ENCODE data around the gene RAB3IL1.
"Not testable (repeated sequence)": the region's sequence is repeated elsewhere in the genome, so short reads cannot be mapped to it uniquely, and the experiment has no call there.

The RAB3IL1 gene

GRCh38 chr11:61887839-61888494 is 29.4 kb downstream of the RAB3IL1 start:
- Histone ChIP-seq H3K27me3 (ENCODE audit: insufficient read depth, low read length) (peaks cover 9% of the 10 kb centered on the region), H3K36me3 (ENCODE audit: insufficient read depth, low read length) (no peaks in the 10 kb centered on the region), H2AFZ (ENCODE audit: low read depth, low read length) (no peak overlapping the region), H3K9me3 (ENCODE audit: low read length) (peaks cover 4% of the 10 kb centered on the region), H3K4me3 (ENCODE audit: low read length) (no peak overlapping the region), H3K4me1 (ENCODE audit: insufficient read depth, low read length) (peaks cover 9% of the 10 kb centered on the region)

GRCh38 chr11:61886643-61887042 is 30.7 kb downstream of the RAB3IL1 start:
- Histone ChIP-seq H3K4me3 (ENCODE audit: low read length) (no peak overlapping the region), H3K27me3 (ENCODE audit: insufficient read depth, low read length) (peaks cover 2% of the 10 kb centered on the region), H3K4me1 (ENCODE audit: insufficient read depth, low read length) (peaks cover 9% of the 10 kb centered on the region), H3K36me3 (ENCODE audit: insufficient read depth, low read length) (no peaks in the 10 kb centered on the region), H2AFZ (ENCODE audit: low read depth, low read length) (no peak overlapping the region), H3K9me3 (ENCODE audit: low read length) (peaks cover 4% of the 10 kb centered on the region)

- H3K36me3 ChIP-seq (ENCODE audit: insufficient read depth, low read length): no peaks in the 10 kb centered on the region
- H2AFZ ChIP-seq (ENCODE audit: low read depth, low read length): no peak overlapping the region
- peaks cover 4% of the 10 kb centered on the region for H3K9me3 ChIP-seq (ENCODE audit: low read length)
- H3K27me3 ChIP-seq (ENCODE audit: insufficient read depth, low read length): peaks cover 2% of the 10 kb centered on the region
- no peak overlapping the region for H3K4me3 ChIP-seq (ENCODE audit: low read length)
- H3K4me1 ChIP-seq (ENCODE audit: insufficient read depth, low read length): peaks cover 15% of the 10 kb centered on the region
Measured at GRCh38 chr11:61885784-61886580, 31.4 kb downstream of the RAB3IL1 start.

- Histone ChIP-seq H3K4me1 (ENCODE audit: insufficient read depth, low read length) (peaks cover 8% of the 10 kb centered on the region), H3K36me3 (ENCODE audit: insufficient read depth, low read length) (no peaks in the 10 kb centered on the region), H2AFZ (ENCODE audit: low read depth, low read length) (no peak overlapping the region), H3K9me3 (ENCODE audit: low read length) (peaks cover 4% of the 10 kb centered on the region), H3K27me3 (ENCODE audit: insufficient read depth, low read length) (no peaks in the 10 kb centered on the region), H3K4me3 (ENCODE audit: low read length) (no peak overlapping the region)
Measured at GRCh38 chr11:61885166-61885778, 32.1 kb downstream of the RAB3IL1 start.

GRCh38 chr11:61883947-61884346 is 33.4 kb downstream of the RAB3IL1 start:
- no peaks in the 10 kb centered on the region for H3K27me3 ChIP-seq (ENCODE audit: insufficient read depth, low read length)
- H3K4me3 ChIP-seq (ENCODE audit: low read length): no peak overlapping the region
- H3K4me1 ChIP-seq (ENCODE audit: insufficient read depth, low read length): peaks cover 6% of the 10 kb centered on the region
- H2AFZ ChIP-seq (ENCODE audit: low read depth, low read length): no peak overlapping the region
- H3K9me3 ChIP-seq (ENCODE audit: low read length): peaks cover 4% of the 10 kb centered on the region
- no peaks in the 10 kb centered on the region for H3K36me3 ChIP-seq (ENCODE audit: insufficient read depth, low read length)

- no peak overlapping the region for H3K4me3 ChIP-seq (ENCODE audit: low read length)
- H2AFZ ChIP-seq (ENCODE audit: low read depth, low read length): no peak overlapping the region
- H3K27me3 ChIP-seq (ENCODE audit: insufficient read depth, low read length): no peaks in the 10 kb centered on the region
- peaks cover 4% of the 10 kb centered on the region for H3K9me3 ChIP-seq (ENCODE audit: low read length)
- no peaks in the 10 kb centered on the region for H3K36me3 ChIP-seq (ENCODE audit: insufficient read depth, low read length)
- H3K4me1 ChIP-seq (ENCODE audit: insufficient read depth, low read length): peaks cover 6% of the 10 kb centered on the region
Measured at GRCh38 chr11:61883327-61883726, 34.0 kb downstream of the RAB3IL1 start.

- Histone ChIP-seq H3K27me3 (ENCODE audit: insufficient read depth, low read length) (no peaks in the 10 kb centered on the region), H3K4me3 (ENCODE audit: low read length) (no peak overlapping the region), H3K9me3 (ENCODE audit: low read length) (peaks cover 4% of the 10 kb centered on the region), H2AFZ (ENCODE audit: low read depth, low read length) (no peak overlapping the region), H3K36me3 (ENCODE audit: insufficient read depth, low read length) (no peaks in the 10 kb centered on the region), H3K4me1 (ENCODE audit: insufficient read depth, low read length) (peaks cover 6% of the 10 kb centered on the region)
Measured at GRCh38 chr11:61882879-61883278, 34.5 kb downstream of the RAB3IL1 start.

- H3K4me3 ChIP-seq (ENCODE audit: low read length); H3K9me3 ChIP-seq (ENCODE audit: low read length); H2AFZ ChIP-seq (ENCODE audit: low read depth, low read length); H3K36me3 ChIP-seq (ENCODE audit: insufficient read depth, low read length); H3K4me1 ChIP-seq (ENCODE audit: insufficient read depth, low read length); H3K27me3 ChIP-seq (ENCODE audit: insufficient read depth, low read length): not testable (repeated sequence)
Measured at GRCh38 chr11:61882267-61882666, 35.1 kb downstream of the RAB3IL1 start.

GRCh38 chr11:61881397-61881796 is 36.0 kb downstream of the RAB3IL1 start:
- H2AFZ ChIP-seq (ENCODE audit: low read depth, low read length): no peak overlapping the region
- H3K4me1 ChIP-seq (ENCODE audit: insufficient read depth, low read length): peaks cover 6% of the 10 kb centered on the region
- H3K36me3 ChIP-seq (ENCODE audit: insufficient read depth, low read length): no peaks in the 10 kb centered on the region
- no peak overlapping the region for H3K4me3 ChIP-seq (ENCODE audit: low read length)
- H3K27me3 ChIP-seq (ENCODE audit: insufficient read depth, low read length): no peaks in the 10 kb centered on the region
- H3K9me3 ChIP-seq (ENCODE audit: low read length): no peaks in the 10 kb centered on the region

- Histone ChIP-seq H3K27me3 (ENCODE audit: insufficient read depth, low read length) (no peaks in the 10 kb centered on the region), H3K4me3 (ENCODE audit: low read length) (no peak overlapping the region), H3K36me3 (ENCODE audit: insufficient read depth, low read length) (no peaks in the 10 kb centered on the region), H3K4me1 (ENCODE audit: insufficient read depth, low read length) (peaks cover 6% of the 10 kb centered on the region), H3K9me3 (ENCODE audit: low read length) (no peaks in the 10 kb centered on the region), H2AFZ (ENCODE audit: low read depth, low read length) (no peak overlapping the region)
Measured at GRCh38 chr11:61880454-61880853, 36.9 kb downstream of the RAB3IL1 start.

- Histone ChIP-seq H3K27me3 (ENCODE audit: insufficient read depth, low read length) (no peaks in the 10 kb centered on the region), H3K9me3 (ENCODE audit: low read length) (no peaks in the 10 kb centered on the region), H3K36me3 (ENCODE audit: insufficient read depth, low read length) (no peaks in the 10 kb centered on the region), H3K4me3 (ENCODE audit: low read length) (no peak overlapping the region), H2AFZ (ENCODE audit: low read depth, low read length) (no peak overlapping the region), H3K4me1 (ENCODE audit: insufficient read depth, low read length) (peaks cover 6% of the 10 kb centered on the region)
Measured at GRCh38 chr11:61880031-61880430, 37.3 kb downstream of the RAB3IL1 start.

- H3K4me1 ChIP-seq (ENCODE audit: insufficient read depth, low read length): peaks cover 6% of the 10 kb centered on the region
- no peaks in the 10 kb centered on the region for H3K9me3 ChIP-seq (ENCODE audit: low read length)
- H3K36me3 ChIP-seq (ENCODE audit: insufficient read depth, low read length): no peaks in the 10 kb centered on the region
- no peaks in the 10 kb centered on the region for H3K27me3 ChIP-seq (ENCODE audit: insufficient read depth, low read length)
- no peak overlapping the region for H3K4me3 ChIP-seq (ENCODE audit: low read length)
- H2AFZ ChIP-seq (ENCODE audit: low read depth, low read length): no peak overlapping the region
Measured at GRCh38 chr11:61879152-61879551, 38.2 kb downstream of the RAB3IL1 start.

GRCh38 chr11:61875698-61876097 is 41.7 kb downstream of the RAB3IL1 start:
- Histone ChIP-seq H3K4me1 (ENCODE audit: insufficient read depth, low read length) (peaks cover 3% of the 10 kb centered on the region), H3K4me3 (ENCODE audit: low read length) (no peak overlapping the region), H2AFZ (ENCODE audit: low read depth, low read length) (no peak overlapping the region), H3K27me3 (ENCODE audit: insufficient read depth, low read length) (no peaks in the 10 kb centered on the region), H3K9me3 (ENCODE audit: low read length) (no peaks in the 10 kb centered on the region), H3K36me3 (ENCODE audit: insufficient read depth, low read length) (no peaks in the 10 kb centered on the region)

Measured in neuron (in vitro differentiated cells).